NCI-H69 (cell line): ENCODE data around the gene CES5A.
A peak's percentile ranks its signal among the peaks of the same experiment; 100 is the strongest.
"Not testable (repeated sequence)": the region's sequence is repeated elsewhere in the genome, so short reads cannot be mapped to it uniquely, and the experiment has no call there.

Source experiments
- DNase-seq: peaks from one replicate; lab custom pipeline; 2025; lab: John Stamatoyannopoulos, UW

CES5A gene

GRCh38 chr16:55875273-55875672 is at the start of gene CES5A:
TSS of gene CES5A (minus strand) at chr16:55875373. CDS start at chr16:55875221, 152 bp downstream.
- DNase-seq = no peak

GRCh38 chr16:55922662-55923061 is 47.5 kb upstream of the CES5A start:
- DNase-seq = no peak

DNA sequence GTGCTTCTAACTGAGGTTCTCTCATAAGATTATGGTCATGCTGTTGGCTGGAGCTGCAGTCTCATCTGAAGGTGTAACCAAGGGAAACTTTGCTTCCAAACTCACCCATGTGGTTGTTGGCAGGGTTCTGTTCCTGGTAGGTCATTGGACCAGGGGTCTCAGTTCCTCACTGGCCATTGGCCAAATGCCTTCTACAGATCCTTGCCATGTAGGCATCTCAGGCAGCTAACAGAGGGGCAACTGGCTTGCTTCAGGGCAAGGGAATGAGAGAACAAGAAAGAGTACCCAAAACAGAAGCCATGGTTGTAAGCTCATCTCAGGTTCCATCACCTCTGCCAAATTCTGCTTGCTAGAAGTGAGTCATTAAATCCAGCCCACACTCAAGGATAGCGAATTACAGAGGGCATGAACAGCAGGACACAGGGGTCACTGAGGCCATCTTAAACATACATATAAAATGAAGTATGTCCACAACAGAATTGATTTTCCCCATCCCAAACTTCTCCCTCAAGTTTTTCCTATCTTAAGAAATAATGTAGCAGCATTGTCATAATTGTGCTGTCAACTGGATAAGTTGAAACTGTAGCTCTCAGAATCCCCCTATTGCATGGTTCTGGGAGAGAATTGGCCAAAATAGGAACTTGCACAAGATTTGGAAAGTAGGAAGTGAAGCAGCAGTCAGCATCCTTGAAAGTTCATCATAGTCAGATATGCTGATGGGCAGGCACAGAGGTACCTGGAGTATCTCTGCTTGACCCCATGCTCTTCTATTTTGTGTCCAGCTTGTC is 42.4 kb upstream of the CES5A start:
- no peak for DNase-seq

DNA sequence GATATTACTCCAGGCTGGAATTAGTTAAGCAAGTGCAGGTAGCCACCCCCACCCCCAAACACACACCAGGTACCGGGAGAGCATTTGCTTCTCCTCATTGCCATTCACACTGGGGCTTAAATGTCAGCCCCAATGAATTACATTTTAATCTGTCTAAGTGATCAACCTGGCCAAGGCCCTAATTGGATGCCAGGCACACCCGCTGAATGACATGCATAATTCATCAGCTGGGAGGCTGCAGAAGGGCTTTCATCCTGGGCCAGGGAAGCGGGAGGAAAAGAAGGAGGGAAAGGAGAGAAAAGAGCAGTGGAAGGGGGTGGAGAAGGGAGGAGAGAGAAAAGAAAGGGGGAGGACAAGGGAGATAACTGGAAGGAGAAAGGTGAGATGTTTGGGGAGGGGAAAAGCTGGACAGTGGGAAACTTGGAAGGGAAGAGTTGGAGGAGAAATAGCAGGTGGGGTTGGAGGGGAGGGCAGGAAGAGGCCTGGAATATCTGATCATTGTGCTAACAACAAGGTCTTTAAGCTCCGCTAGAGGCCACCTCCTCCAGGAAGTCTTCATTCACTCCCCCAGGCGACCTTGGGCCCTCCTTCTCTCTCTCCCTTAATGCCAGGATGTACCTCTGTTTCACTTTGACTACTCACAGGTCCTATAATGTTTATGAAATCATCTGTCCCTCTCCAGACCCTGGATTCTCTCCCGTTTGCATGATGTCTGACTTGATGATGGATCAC is 40.1 kb upstream of the CES5A start:
- DNase-seq = peak; percentile 60

DNA sequence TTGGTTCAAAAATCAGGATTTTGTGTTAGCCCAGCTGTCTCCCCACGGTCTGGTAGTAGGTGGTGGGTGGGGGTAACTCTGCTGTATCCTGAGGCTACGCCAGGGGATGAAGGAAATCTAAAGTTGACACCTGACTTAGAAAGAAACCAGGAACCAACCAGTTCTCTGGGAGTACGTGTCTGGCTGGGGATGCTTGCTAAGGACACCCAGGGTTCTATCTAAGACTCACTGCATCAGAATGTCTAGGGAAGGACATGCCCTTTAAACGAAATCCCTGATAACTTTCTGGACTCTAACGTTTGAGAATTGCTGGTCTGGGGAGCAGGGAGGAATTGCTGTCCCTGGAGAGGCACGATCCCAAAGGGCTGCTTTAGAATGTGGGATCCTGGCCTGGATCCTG is 39.2 kb upstream of the CES5A start:
- no peak for DNase-seq

- DNase-seq = peak; percentile 48
Observed at GRCh38 chr16:55913716-55914115, 38.5 kb upstream of the CES5A start.

- DNase-seq = not testable (repeated sequence)
Observed at GRCh38 chr16:55913121-55913520, 37.9 kb upstream of the CES5A start.

GRCh38 chr16:55912022-55912421 is 36.8 kb upstream of the CES5A start:
- DNase-seq = peak; percentile 1

- no peak for DNase-seq
Observed at GRCh38 chr16:55911616-55912015, 36.4 kb upstream of the CES5A start.

DNA sequence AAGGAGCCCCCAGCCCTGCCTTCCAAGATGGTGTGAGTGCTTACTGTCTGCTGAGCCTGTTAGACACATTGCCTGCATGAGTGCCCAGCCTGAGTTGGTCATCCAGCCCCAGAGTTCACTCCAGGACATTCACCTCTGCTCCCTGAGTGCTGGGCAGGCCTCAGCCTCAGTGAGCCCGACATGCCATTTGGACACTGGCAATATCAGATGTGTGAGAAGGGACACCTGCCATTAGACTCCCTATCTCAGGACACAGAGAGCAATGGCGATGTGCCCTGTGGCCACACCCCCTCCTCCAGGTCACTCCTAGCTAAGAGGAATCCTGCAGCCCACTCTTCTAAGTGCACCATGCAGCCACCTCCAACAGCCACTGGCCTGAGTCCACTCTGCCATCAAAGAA is 34.7 kb upstream of the CES5A start:
- DNase-seq = no peak

- DNase-seq = no peak
Observed at GRCh38 chr16:55908641-55909040, 33.5 kb upstream of the CES5A start.

GRCh38 chr16:55907661-55908060 is 32.5 kb upstream of the CES5A start:
- no peak for DNase-seq

DNA sequence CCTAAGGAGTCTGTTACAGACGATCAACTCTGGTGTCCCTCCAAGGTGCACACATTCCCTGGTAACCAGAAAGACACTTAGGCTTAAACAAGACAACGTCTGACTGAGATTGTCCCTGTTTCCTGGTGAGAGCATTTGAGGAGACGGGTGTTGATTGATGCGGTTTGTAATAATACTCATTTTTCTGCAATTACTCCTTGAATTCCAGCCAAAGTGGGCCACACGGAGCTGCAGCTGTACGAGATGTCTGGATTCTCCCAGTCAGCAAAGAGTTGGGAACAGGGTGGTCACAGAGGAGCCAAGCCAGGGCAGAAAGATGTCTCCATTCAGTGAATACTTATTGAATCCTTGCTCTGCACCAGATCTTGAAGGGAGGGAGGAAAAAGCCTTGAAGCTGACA is 30.9 kb upstream of the CES5A start:
- DNase-seq = peak; percentile 36

- DNase-seq = no peak
Observed at GRCh38 chr16:55905651-55906050, 30.5 kb upstream of the CES5A start.

GRCh38 chr16:55901566-55902217 is 26.5 kb upstream of the CES5A start:
- DNase-seq = no peak

DNA sequence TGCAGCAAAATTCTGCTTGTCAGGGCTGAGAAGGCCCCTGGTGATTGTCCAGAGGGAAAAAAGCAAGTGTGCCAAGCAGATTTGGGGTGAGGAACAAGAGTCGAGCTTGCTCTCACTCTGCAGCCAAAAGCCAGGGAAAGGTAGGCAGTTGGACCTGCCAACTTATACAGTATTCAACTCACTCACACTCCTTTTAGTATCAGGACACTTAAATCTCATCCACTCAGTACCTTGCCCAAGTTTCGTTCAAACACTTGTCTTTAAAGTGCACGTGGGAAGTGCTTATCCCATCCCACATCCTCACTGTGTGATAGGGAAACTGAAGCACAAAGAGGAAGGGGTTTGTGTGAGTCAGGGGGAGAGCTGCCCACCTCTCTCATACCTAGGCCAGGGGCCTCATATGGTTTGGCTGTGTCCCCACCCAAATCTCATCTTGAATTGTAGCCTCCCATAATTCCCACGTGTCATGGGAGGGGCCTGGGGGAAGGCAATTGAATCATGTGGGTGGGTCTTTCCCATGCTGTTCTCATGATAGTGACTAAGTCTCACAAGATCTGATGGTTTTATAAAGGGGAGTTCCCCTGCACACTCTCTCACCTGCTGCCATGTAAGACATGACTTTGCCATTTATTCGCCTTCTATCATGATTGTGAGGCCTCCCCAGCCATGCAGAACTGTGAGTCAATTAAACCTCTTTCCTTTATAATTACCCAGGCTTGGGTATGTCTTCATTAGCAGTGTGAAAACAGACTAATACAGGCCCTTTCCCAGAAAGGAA is 25.6 kb upstream of the CES5A start:
- DNase-seq = no peak

DNA sequence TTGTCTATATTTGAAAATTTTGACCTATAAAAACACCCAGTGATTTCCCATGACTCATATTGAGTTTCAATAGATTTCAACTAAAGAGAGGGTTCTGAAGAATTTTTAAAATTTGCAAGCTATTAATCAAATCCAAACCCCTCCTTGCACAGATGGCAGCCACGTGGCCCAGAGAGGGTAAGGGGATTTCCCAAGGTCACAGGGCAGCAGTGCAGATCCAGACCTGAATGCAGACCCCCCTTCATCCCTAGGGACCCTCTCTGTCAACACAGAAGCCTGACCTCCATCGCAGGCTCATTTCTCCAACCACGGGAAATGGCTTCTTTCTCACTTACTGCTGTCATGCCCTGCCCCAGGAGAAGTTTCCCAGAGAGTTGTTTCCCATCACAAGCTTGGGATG is 24.7 kb upstream of the CES5A start:
- DNase-seq = no peak

DNA sequence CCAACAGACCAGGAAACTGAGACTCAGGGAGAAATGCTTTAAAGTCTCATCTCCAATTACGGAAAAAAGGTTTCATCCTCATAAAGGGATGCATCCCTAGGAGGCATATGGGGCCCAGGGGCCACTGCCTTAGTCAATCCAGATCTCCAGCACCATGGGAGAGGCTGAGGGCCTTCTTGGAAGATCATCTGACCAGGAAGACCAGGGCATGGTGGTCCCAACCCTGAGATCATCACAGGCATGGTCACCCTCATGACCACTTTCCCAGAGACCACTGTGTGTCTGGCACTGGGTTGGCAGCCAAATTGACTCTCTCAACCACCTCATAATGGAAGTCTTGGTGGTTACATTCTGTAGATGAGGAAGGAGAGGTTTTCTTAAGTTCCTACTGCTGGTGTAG is 23.4 kb upstream of the CES5A start:
- no peak for DNase-seq

- no peak for DNase-seq
Observed at GRCh38 chr16:55892821-55893220, 17.6 kb upstream of the CES5A start.

DNA sequence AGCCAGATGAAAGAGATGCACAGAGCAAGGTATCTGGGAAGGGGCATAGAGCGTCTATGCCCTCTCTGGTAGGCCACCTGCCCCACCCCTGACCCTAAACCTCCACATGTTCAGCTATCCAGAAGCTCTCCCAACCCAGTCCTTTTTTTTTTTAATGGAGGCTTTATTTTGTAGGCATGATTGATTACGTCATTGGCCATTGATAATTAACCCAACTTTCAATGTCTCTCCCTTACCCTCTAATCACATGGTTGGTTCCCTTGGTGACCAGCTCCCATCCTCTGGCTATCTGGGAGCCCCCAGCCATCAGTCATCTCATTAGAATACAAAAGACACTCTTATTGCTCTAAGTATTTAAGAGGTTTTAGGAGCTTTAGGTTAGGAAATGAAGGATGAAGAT is 14.3 kb upstream of the CES5A start:
- DNase-seq = no peak

- no peak for DNase-seq
Observed at GRCh38 chr16:55888546-55888945, 13.4 kb upstream of the CES5A start.

GRCh38 chr16:55876854-55877253 is 1.7 kb upstream of the CES5A start:
- no peak for DNase-seq
